ENCODE data around the gene PIGQ.
A peak's percentile ranks its signal among the peaks of the same experiment; 100 is the strongest.

The PIGQ gene

GRCh38 chr16:629833-630248 lies 60.1 kb downstream of the PIGQ start:
- peak overlapping the region; percentile 59; the same call in 1 of the 2 replicates for H3K4me3 ChIP-seq (ENCODE audit: low read length)
- H3K9ac ChIP-seq (ENCODE audit: low read depth, low read length) = peak overlapping the region; percentile 63
- WGBS = 40% methylated on average over 11 of the region's 11 CpGs
- H3K27me3 ChIP-seq (ENCODE audit: insufficient read depth, low read length) = no peaks in the 10 kb centered on the region
- peaks cover 18% of the 10 kb centered on the region for H3K36me3 ChIP-seq (ENCODE audit: insufficient read depth, low read length)
- peak overlapping the region; percentile 86 for H3K27ac ChIP-seq (ENCODE audit: low read depth, low read length)
- H3K9me3 ChIP-seq (ENCODE audit: insufficient read depth, low read depth, low read length) = no peaks in the 10 kb centered on the region
- H3K4me1 ChIP-seq (ENCODE audit: insufficient read depth, low read length) = peaks cover 15% of the 10 kb centered on the region

GRCh38 chr16:630249-630814 lies 60.6 kb downstream of the PIGQ start:
- H3K9ac ChIP-seq (ENCODE audit: low read depth, low read length) = peak overlapping the region; percentile 63
- WGBS = 32% methylated on average over 27 of the region's 29 CpGs
- H3K9me3 ChIP-seq (ENCODE audit: insufficient read depth, low read depth, low read length) = no peaks in the 10 kb centered on the region
- peaks cover 15% of the 10 kb centered on the region for H3K4me1 ChIP-seq (ENCODE audit: insufficient read depth, low read length)
- H3K27ac ChIP-seq (ENCODE audit: low read depth, low read length) = peak overlapping the region; percentile 86
- H3K27me3 ChIP-seq (ENCODE audit: insufficient read depth, low read length) = no peaks in the 10 kb centered on the region
- H3K36me3 ChIP-seq (ENCODE audit: insufficient read depth, low read length) = peaks cover 18% of the 10 kb centered on the region
- peak overlapping the region; percentile 59; the same call in 1 of the 2 replicates for H3K4me3 ChIP-seq (ENCODE audit: low read length)

GRCh38 chr16:630815-631405 lies 61.1 kb downstream of the PIGQ start, which contains the start of gene WFIKKN1:
Gene WFIKKN1 (plus strand): TSS chr16:630985. CDS start chr16:631254, 269 bp downstream.
- Histone ChIP-seq H3K27me3 (ENCODE audit: insufficient read depth, low read length) (no peaks in the 10 kb centered on the region), H3K4me3 (ENCODE audit: low read length) (peak within 1 kb of the TSS; percentile 59), H3K27ac (ENCODE audit: low read depth, low read length) (peak within 1 kb of the TSS; percentile 86), H3K9me3 (ENCODE audit: insufficient read depth, low read depth, low read length) (no peaks in the 10 kb centered on the region), H3K4me1 (ENCODE audit: insufficient read depth, low read length) (peaks cover 15% of the 10 kb centered on the region), H3K36me3 (ENCODE audit: insufficient read depth, low read length) (peaks cover 18% of the 10 kb centered on the region), H3K9ac (ENCODE audit: low read depth, low read length) (peak within 1 kb of the TSS; percentile 72)
- WGBS = 10% methylated on average over 22 of the region's 23 CpGs

- Histone ChIP-seq H3K27ac (ENCODE audit: low read depth, low read length) (no peak overlapping the region), H3K27me3 (ENCODE audit: insufficient read depth, low read length) (no peaks in the 10 kb centered on the region), H3K9me3 (ENCODE audit: insufficient read depth, low read depth, low read length) (no peaks in the 10 kb centered on the region), H3K4me3 (ENCODE audit: low read length) (no peak overlapping the region), H3K4me1 (ENCODE audit: insufficient read depth, low read length) (peaks cover 15% of the 10 kb centered on the region), H3K9ac (ENCODE audit: low read depth, low read length) (no peak overlapping the region), H3K36me3 (ENCODE audit: insufficient read depth, low read length) (peaks cover 14% of the 10 kb centered on the region)
- 77% methylated on average over 8 of the region's 9 CpGs for WGBS
Observed at GRCh38 chr16:631808-632358, 62.1 kb downstream of the PIGQ start.

GRCh38 chr16:632486-633335 lies 62.9 kb downstream of the PIGQ start:
- H3K9ac ChIP-seq (ENCODE audit: low read depth, low read length) = no peak overlapping the region; the same call in 1 of the 2 replicates
- WGBS = 95% methylated on average over 67 of the region's 67 CpGs
- H3K4me1 ChIP-seq (ENCODE audit: insufficient read depth, low read length) = peaks cover 20% of the 10 kb centered on the region

GRCh38 chr16:633336-634050 lies 63.7 kb downstream of the PIGQ start:
- Histone ChIP-seq H3K36me3 (ENCODE audit: insufficient read depth, low read length) (peaks cover 10% of the 10 kb centered on the region), H3K9ac (ENCODE audit: low read depth, low read length) (no peak overlapping the region), H3K27ac (ENCODE audit: low read depth, low read length) (no peak overlapping the region), H3K9me3 (ENCODE audit: insufficient read depth, low read depth, low read length) (no peaks in the 10 kb centered on the region), H3K4me1 (ENCODE audit: insufficient read depth, low read length) (peaks cover 26% of the 10 kb centered on the region), H3K4me3 (ENCODE audit: low read length) (no peak overlapping the region), H3K27me3 (ENCODE audit: insufficient read depth, low read length) (no peaks in the 10 kb centered on the region)
- 97% methylated on average over 74 of the region's 74 CpGs for WGBS

More at GRCh38 chr16:632486-633335, 62.9 kb downstream of the PIGQ start:
- H3K27ac ChIP-seq (ENCODE audit: low read depth, low read length) = no peak overlapping the region
- no peak overlapping the region for H3K4me3 ChIP-seq (ENCODE audit: low read length)
- H3K36me3 ChIP-seq (ENCODE audit: insufficient read depth, low read length) = peaks cover 10% of the 10 kb centered on the region
- no peaks in the 10 kb centered on the region for H3K27me3 ChIP-seq (ENCODE audit: insufficient read depth, low read length)
- H3K9me3 ChIP-seq (ENCODE audit: insufficient read depth, low read depth, low read length) = no peaks in the 10 kb centered on the region

Data from HUES64 (cell line).